GM18951 (cell line): Measurements from ENCODE around the gene FAM110A.
"Not testable (repeated sequence)": the region's sequence is repeated elsewhere in the genome, so short reads cannot be mapped to it uniquely, and the experiment has no call there.

Experiments
- POLR2A ChIP-seq: IDR thresholded peaks from 4 replicates; pipeline ENCODE4 v1.6.1; 2011; ENCODE audit warnings: mild to moderate bottlenecking; ENCODE audit not compliant: insufficient read length, insufficient read depth; ENCODE audit errors: extremely low read depth
- in situ Hi-C: fragments of 300-500 bp; cut with MboI; formaldehyde crosslinking; loops from one replicate; pipeline ENCODE4 v1.12.0; 2022; ENCODE audit warnings: low sequenced_read_pairs, mixed read lengths, inconsistent platforms; ENCODE audit not compliant: unreplicated experiment

FAM110A gene

DNA sequence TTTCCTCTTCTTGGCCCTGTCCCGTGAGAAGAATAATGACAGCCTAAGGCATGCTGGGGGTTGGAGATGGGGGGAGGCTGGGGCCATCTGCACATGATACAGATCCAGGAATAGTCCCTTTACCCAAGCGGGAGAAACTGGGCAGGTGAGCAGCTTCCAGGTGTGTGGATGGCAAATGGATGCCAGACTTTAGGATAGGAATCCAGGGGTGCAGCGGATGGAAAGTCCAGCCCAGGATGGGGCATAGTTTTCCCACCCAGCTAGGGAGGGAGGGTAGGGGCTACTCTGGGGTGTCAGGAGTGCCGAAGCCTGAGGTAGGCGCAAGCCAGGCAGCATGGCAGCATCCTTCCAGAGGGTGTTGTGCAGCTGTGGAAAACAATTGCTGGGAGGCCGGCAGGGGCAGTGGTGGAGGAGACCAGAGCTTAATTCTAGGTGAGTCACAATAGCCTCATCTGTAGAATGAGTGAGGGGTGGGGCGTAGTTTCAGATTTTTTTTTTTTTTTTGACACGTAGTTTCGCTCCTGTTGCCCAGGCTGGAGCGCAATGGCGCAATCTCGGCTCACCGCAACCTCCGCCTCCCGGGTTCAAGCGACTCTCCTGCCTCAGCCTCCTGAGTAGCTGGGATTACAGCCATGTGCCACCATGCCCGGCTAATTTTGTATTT is 15.4 kb upstream of the FAM110A start:
- TF ChIP-seq POLR2A, result no peak
- in situ Hi-C loops, result loop anchor here (5.0 kb wide), 1 partner anchor 139 kb away; no protein-coding TSS in a partner anchor

DNA sequence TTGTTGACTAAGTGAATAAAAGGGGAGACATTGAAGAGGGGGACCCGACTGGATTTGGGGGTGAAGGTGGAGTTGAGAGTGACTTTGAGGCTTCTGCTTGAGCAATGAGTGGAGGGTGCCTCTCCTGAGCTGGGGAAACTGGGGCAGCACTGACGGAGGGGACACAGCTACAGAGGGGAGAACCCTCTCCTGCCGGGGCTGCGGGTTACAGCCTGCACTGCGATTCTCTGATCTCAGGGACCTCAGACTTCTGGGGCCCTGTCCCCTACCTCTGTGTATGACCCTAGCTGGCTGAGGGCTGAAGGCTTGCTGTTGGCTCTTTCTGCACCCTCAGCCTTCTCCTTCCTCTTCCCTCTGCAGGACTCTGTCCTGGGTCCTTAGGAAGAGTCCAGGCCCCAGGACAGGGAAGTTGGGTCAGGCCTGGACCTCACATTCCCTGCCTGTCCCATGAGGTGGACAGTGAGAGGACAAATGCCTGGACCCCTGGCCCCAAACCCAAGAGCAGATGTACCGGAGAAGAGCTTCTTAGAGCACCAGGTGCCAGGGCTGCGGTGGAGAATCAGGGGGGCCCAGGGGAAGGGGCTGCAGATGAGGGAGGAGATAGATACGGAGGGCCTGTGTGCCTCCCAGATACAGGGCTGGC is 13.7 kb upstream of the FAM110A start:
- in situ Hi-C loops, result loop anchor here (5.0 kb wide), 1 partner anchor 138 kb away; no protein-coding TSS in a partner anchor
- TF ChIP-seq POLR2A, result no peak

DNA sequence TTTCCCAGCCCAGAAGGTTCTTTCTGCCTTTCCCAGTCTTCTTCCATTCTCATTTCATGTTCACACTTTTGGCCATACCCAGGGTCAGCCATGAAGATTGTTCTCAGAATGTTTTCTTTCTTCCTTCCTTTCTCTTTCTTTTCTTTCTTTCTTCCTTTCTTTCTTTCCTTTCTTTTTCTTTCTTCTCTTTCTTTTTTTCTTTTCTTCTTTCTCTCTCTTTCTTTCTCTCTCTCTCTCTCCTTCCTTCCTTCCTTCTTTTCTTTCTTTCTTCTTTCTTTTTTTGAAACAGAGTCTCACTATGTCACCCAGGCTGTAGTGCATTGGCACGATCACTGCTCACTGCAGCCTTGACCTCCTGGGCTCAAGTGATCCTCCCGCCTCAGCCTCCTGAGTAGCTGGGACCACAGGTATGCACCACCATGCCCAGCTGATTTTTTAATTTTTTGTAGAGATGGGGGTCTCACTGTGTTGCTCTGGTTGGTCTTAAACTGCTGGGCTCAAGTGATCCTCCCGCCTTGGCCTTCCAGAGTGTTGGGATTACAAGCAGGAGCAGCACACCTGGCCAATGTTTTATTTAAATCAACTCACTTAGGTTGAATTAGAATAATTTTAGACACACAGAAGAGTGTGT is 13.1 kb upstream of the FAM110A start:
- TF ChIP-seq POLR2A, result no peak
- in situ Hi-C loops, result no loop called here

DNA sequence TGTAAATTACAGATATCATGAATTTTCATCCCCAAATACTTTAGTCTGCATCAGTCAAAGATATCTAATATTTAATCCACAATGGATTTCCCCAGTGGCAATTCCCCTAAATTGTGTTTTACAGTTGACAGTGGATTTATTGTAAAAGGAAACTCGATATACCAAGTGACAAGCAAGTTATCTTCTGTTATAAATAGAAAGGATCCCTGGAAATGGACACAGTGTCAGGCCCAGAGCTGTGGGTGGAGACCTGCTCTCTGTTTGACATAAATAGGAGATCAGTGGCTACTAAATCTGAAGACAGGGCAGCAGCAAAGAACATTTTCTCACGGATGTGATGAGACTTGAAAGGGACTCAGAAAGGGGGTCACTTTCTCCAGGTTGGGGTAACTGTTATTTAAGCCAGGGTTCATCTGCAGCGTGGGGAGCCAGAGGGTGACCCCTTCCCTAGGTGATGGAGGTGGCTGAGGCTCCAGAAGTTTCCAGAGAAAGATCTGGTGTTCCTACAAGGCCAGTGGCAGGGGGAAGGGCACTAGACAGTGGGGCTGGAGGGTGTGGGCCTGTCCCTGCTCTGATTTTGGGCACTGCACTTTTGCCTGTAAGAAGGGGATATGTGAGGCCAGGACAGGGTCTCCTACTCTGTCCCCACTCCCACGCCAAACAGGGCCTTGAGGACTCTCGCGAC is 12.3 kb upstream of the FAM110A start:
- TF ChIP-seq POLR2A, result no peak
- in situ Hi-C loops, result no loop called here

DNA sequence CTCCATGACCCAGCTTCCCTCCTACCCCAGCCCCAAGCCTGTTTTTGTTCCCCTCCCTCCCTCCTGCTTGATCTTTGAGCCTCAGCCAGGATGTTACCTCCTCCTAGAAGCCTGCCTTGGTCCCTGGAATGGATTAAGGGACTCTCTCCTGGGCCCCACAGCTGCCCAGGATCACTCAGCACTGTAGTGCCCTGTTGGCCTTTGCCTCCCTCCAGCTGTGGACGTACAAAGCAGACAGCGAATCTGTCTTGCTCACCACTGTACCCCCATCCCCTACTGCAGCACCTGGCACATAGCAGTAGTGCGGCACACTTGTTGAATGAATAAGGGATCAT is 11.8 kb upstream of the FAM110A start:
- in situ Hi-C loops, result no loop called here
- no peak for TF ChIP-seq POLR2A

DNA sequence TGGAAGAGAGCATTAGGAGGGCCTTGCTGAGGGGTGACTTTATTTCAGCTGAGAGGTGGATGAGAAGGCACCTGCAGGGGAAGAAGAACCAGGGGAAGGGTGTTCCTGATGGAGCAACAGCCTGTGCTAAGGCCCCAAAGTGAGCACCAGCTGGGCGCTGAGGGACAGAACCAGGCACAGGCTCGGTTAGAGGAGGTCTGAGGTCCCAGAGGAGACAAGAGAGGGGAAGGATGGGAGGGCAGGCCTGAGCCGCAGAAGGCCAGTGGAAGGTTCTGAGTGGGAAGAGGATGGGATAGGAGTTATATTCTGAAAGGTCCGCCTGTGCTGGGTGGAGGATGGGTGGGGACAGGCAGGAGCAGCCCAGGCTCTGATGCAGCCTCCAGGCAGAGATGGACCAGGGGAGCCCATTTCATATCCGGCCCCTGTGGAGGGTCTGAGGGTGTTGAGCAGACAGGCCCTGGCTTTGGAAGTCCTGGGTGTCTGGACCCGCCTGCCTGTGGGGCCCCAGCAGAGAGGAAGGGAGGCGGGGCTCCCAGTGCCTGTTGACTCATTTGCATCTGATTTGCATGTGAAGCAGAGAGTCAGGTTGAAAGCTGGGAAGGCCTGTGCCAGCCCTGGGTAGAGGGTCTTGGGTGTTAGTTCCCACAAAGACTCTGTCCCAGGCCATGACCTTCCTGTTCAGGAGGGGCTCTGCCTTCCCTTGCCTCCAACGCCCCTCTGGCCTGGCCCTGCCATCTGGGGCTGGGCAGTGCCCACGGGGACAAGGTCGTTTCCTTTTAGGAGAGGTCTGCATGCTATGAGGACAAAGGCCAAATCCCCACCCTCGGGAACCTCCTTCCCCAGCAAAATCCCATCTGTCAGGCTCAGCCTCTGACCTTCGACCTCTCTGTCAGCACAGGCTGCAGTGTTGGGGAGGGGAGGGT is 10.6 kb upstream of the FAM110A start:
- no peak for TF ChIP-seq POLR2A
- in situ Hi-C loops, result no loop called here

DNA sequence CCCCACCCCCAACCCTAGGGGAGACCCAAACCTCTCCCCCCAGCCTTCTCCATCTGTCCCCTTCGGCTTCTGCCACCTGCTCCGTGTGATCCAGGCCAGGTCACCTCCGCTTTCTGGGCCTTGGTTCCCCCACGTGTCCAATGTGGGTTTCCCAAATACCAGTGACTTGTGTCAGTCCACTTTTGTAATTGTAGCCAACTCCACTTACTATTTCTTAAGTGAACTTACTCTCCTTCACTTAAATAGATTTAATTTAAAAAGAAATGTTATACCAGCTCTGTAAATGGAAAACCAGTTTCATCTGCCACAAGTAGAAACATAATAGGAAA is 10.0 kb upstream of the FAM110A start:
- in situ Hi-C loops, result no loop called here
- no peak for TF ChIP-seq POLR2A

DNA sequence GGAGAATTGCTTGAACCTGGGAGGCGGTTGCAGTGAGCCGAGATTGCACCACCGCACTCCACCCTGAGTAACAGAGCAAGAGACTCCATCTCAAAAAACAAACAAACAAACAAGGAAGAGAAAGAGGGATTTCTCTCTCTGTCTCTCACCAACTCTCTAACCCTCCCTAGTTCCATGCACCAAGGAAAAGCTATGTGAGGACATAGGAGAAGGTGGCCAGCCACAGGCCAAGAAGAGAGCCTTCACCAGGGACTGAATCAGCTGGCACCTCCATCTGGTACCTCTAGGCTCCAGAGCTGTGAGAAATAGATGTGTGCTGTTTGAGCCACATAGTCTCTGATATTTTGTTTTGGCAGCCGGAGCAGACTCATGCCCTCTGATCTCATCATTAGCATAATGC is 9.0 kb upstream of the FAM110A start:
- in situ Hi-C loops, result no loop called here

DNA sequence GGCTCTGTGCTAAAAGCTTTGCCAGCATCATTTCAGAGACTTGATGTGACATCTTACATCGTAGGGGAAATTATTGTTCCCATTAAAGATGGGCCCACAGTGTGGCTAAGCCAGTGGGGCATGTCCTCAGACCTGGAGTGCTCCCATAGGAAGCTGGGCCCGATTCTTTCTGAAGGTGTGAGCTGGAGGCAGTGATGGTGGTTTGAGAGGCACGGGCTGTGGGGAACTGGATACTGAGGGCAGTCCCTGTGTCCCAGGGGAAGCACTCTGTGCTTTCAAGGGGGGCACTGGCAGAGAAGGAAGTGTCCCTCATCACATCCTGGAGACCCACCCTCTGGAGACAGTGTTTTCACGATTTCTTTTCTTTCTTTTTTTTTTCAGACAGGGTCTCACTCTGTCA is 8.6 kb upstream of the FAM110A start:
- no peak for TF ChIP-seq POLR2A
- in situ Hi-C loops, result no loop called here

More for the DNA sequence above, 9.0 kb upstream of the FAM110A start:
- no peak for TF ChIP-seq POLR2A

DNA sequence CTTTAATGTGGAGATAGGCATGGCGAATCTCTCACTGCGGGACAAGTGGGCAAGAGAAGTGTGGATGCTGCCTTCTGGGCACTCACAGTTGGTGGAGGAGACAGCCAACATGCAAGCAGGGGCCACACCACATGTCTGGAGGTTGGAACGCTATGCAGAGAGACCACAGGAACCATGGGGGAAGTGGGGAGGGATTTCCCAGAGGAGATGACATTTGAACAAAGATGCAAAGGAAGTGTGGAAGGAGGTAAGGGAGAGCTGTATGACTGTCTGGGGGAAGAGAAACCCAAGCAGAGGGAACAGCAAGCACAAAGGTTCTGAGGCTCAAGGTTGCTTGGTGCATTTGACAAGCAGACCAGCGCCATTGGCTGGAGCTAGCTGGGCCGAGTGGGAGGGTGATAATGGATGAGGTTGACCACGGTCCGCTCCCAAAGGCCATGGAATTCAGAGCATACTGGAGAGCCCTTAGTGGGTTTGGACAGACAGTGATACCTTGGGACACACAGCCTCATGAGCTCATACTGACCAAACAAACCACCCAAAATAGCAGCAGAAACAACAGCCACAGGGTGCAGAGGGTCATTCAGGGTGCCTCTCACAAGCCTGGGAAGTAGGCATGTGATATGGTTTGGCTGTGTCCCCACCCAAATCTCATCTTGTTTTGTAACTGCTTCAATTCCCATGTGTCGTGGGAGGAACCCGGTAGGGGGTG is 7.6 kb upstream of the FAM110A start:
- in situ Hi-C loops, result no loop called here
- no peak for TF ChIP-seq POLR2A

DNA sequence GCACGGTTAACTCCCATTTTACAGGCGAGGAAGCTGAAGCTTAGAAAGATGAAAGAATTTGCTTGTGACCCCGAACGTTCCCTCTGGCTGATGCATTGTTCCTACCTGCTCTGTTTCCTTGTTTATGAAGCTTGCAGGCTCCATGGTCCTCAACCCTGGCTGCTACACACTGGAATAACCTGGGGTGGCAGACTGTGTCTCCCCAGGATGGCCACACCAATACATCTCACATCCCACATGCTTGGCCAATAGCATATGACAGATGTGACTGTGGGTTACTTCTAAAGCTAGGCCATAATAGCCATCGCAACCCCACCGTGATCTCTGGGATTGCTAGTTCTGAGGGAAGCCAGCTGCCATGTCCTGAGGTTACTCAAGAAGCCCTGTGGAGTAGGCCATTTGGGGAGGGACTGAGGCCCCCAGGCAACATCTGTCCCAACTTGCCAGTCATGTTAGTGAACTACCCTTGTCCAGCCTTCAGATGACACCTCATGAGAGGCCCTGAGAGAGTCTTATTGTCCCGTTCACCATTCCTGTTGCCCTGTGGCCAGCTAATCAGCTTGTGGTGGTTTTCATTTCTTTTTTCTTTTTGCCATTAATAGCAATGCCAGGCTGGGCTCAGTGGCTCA is 6.7 kb upstream of the FAM110A start:
- in situ Hi-C loops, result no loop called here
- TF ChIP-seq POLR2A, result no peak

DNA sequence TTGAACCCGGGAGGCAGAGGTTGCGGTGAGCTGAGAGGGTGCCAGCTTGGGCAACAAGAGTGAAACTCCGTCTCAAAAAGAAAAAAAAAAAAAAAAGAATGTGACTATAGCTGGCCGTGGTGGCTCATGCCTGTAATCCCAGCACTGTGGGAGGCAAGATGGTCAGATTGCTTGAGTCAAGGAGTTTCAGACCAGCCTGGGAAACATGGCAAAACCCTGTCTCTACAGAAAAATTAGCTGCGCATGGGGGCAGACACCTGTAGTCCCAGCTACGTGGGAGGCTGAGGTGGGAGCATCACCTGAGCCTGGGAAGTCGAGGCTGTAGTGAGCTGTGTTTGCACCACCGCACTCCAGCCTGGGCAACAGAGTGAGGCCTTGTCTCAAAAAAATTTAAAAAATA is 5.5 kb upstream of the FAM110A start:
- in situ Hi-C loops, result not testable (repeated sequence)
